ENCODE results near the gene ADAP2.

GRCh38 chr17:30928584-30928983 lies 6.8 kb downstream of the ADAP2 start:
- TF ChIP-seq HDGF (IDR thresholded peaks at IDR 0.05; ENCODE audit: borderline replicate concordance) (no peak), PKNOX1 (IDR thresholded peaks at IDR 0.05) (no peak), SUZ12 (IDR thresholded peaks at IDR 0.05) (no peak), NFRKB (IDR thresholded peaks at IDR 0.05) (no peak), ELF4 (IDR thresholded peaks at IDR 0.05) (no peak), SP1 (IDR thresholded peaks at IDR 0.05) (no peak), BHLHE40 (IDR thresholded peaks at IDR 0.05; ENCODE audit: borderline replicate concordance) (no peak), ARNT (IDR thresholded peaks at IDR 0.05) (no peak), CTBP1 (IDR thresholded peaks at IDR 0.05; ENCODE audit: borderline replicate concordance) (no peak)

All from HEK293T (cell line).